HG03103 (cell line): ENCODE results near the gene BLOC1S2.
"Not testable (repeated sequence)": the region's sequence is repeated elsewhere in the genome, so short reads cannot be mapped to it uniquely, and the experiment has no call there.

ENCODE experiments used
- ATAC-seq: cut with Tn5 transposase; IDR thresholded peaks from one replicate; pipeline ENCODE4 v1.9.1; 2021; ENCODE audit warnings: low read depth; ENCODE audit not compliant: unreplicated experiment

The BLOC1S2 gene

DNA sequence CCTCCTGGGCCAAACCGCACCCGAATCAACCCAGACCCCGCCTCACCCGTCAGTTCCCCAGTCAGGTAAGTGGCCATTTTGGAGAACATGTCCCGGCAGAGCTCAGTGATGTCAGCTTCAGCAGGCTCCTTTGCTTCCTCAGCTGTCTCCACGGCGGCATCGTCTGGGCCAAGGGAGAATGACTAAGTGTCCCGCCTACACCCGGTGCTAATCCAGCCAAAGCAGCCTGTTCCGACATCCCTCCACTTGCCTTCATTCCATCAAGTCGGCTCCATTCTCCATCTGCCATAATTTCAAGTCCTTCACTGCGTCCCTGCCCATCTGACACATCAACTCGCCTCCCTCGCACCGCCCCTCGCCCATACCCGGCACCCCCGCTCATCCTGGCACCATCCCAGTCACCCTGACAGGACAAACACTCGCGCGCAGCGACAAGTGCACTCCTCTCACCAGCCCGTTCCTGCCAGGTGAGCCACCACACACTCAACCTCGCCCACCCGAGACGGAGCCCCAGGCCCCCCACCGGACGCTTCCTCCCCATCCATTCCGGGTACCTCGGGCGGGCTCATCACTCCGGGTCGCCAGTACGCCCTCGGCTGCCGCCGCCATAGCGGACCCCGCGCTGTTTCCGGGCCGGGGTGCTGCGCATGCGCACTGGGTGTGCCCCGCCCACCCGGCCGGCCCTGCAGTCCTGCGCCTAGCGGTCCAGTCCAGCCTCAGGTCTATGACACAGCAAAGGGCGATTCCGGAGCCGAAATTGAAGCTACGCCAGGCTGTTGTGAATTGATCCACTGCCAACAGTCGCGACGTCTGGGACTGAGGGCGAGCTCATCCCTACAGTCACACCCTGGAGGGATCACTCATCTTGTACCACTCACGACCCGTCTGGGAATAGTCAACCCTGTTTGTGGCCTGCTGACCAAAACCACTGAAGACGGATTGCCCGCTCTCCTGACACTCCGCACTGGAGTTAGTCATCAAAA is at the start of gene BLOC1S2:
Gene BLOC1S2 (minus strand): TSS at position 630 of the 983 bp plus-strand sequence. CDS start 21 bp downstream, at position 609.
- ATAC-seq: peak; percentile 89

DNA sequence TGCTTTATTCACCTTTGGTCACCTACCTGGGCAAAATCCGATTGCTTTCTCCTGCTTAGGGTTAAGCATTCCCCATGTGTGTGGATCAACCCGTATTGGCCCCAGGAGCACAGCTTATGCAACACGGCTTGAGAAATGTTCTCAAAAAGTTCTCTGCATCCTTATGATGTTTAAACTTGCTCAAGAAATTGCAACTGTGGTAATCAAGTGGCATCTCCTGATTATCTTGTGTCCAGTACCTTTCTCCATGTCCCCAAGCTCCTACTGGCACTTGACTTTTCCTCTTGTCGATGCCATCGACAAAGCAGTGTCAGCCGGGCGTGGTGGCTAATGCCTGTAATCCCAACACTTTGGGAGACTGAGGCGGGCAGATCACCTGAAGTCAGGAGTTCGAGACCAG is 48.3 kb upstream of the BLOC1S2 start:
- ATAC-seq: no peak

DNA sequence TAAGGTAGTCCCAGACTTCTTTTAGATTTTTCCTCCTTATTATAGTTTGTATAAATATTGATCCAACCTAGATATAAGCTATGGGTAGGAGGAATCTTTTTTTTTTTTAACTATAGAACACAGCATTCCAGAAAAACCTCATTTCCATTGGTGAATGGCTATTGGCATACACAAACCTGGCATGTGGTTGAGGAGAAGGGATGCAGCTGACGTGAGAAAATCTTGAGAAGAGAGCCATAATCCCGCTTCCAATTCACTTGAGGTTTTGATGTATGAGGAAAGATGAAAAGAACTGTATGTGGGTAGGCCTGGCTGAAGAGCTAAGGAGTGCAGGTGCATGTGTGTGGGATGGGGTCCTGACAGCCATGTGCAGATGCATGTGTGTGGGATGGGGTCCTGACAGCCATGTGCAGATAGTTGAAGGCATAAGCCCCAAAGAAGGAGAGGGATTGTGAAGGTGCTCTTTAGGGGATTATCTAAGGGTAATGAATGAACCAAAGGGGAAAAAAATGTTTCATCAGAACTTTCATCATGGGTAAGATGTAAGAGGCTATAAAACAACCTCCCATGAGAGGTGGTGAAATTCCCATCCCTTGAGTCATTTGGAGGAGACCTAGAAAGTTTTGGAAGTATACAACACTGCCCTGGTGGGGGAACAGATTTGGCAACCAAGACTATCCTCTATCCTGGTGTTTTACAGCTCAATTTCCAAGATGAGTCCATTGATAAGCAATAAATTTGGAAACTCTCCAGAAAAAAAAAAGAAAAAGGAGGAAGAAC is 47.4 kb upstream of the BLOC1S2 start:
- no peak for ATAC-seq

DNA sequence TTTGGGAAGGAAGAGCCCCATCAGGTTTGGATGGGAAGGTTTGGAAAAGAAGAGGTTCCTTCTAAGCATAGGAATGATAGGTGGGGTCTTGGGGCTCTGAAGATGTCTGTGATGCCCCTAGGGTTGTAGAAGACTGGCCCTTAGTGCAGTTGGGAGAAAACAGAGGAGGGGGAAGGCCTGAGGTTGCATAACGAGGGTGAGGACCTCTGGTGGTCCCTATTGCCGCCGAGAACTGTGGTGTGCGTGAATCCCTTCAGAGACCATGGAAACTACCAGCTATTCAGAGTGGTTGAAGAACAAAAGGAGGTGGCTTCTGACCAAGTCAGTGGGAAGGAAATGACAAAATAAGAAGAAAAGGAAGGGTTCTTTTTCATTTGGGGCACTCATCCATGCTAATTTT is 46.6 kb upstream of the BLOC1S2 start:
- ATAC-seq: no peak

DNA sequence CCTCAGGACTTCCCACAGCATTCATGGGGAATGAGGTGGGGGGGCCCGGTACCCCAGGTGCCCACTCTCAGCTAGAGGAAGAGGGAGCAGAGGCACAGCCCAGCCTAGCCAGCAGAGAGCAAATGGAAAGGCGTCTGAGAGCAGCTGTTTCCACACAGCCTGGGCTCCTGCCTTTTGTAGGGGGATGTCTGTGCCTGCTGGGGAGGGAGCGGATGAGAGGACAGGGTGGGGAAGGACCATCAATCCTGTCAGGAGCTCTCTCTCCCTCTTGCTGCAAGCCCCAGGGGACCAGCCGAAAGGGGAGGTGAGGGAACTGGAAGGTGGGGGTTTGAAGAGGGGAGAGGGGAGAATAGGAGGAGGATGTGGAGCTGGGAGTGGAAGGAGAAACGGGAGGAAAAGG is 43.6 kb upstream of the BLOC1S2 start, which contains the start of gene PKD2L1:
Gene PKD2L1 (minus strand): TSS at position 150 of the 400 bp plus-strand sequence. CDS start 125 bp downstream, at position 25.
- ATAC-seq: no peak

DNA sequence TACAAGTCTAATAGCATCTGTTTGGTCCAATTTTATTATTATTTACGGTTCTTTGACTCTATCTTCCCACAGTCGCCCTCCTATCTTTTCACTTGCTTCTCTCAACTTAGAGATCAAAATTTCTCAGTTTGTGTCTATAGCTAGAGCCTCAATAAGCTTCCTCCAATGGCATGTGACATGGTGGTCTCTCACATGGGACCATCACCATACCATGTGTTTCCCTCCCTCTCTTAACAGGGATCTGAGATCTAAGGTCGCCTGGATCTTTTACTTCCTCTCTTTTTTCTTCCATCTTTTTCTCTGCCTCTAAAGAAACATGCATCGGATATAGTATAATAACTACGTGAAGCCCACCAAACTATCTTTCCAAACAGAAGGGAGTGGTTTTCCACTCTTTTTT is 41.7 kb upstream of the BLOC1S2 start:
- no peak for ATAC-seq

DNA sequence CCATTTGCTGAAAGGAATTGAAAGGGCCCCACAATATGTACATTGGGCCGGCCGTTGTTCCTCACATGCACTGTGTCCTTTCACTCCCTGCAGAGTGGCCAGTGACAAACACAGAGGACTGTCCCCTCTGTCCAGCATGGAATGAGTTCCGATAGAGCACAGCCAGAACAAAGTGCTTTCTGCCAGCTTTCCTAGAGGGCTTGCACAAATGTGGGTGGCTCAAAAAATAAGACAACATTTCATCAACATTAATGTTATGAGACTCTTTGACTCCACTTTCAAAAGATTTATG is 41.2 kb upstream of the BLOC1S2 start:
- ATAC-seq: no peak

DNA sequence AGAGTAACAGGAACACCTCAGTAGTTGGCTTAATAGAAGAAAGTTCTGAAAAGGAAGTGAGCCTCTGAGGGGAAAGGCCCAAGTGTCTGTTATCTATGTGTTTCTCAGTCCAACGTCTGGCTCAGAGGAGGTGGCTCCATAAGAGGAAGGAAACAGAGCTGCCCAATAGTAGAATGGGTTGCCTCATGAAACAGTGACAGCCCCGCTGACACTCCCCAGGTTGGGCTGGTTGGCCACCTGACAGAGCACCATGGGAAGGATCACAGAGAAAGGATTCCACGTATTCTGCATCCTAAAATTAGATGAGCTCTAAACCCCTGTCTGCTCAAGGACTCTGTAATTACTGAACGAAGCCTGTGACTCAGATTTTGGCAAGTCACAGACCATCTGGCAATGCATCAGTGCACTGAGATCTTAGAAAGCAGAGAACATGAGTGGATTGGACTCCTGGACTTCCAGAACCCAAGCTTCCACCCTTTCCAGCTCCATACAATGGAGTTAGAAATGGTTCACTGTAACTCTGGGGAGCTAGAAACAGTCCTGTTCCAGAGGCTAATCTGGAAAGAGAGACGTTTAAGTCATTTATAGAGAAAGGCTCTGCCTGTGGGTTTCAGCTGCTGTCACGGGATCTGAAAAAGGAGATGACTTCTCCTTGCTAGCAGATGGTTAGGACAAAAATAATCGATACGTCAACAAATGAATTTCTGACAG is 40.7 kb upstream of the BLOC1S2 start:
- ATAC-seq: peak; percentile 99

DNA sequence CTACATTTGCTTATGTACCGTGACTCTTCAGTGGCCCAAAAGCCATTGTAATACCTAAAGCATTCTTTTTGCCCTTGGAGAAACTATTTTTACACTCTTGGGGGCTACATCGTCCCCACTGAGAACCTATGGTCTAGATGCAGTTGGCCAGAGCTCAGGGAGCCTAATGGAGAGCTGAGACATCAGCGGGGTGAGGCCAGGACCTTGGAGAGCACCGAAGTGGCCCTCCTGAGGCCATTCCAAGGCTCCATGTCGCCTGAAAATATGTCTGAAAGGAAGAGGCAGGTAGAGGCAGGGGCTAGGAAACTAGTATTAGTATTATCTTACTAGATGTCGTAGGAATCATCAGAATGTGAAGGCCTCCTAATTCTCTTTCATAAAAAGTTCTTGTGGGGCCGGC is 38.7 kb upstream of the BLOC1S2 start:
- no peak for ATAC-seq

DNA sequence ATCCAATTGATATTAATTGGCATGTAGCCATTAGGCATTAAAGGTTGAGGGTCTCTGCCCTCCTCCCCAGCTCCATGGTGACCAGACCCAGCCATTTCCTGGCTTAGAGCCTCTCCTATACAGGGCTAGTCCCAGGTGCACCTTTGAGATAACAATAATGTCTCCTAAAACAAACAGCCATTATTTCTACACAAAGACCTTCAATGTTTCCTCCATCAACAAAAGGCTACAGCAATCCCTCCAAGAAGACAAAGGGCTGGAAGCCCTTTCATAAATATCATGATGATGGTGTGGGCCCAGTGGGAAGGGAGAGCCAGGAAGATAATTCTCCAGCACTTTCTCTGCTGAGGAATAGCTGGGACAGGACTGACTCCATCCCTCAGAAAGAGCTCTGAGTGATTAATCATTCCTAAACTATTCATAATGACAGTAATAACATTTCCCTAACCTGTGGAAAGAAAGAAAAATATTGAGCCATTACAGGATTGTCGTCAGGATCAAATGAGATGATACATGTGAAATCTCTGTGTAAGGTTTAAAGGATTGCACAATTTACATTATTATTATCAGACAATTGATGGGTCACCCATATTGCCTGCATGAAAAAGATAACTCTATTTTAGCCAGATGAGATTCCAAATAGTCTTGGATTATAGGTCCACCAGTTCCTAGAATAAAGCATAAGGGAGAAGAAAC is 33.4 kb upstream of the BLOC1S2 start:
- no peak for ATAC-seq

DNA sequence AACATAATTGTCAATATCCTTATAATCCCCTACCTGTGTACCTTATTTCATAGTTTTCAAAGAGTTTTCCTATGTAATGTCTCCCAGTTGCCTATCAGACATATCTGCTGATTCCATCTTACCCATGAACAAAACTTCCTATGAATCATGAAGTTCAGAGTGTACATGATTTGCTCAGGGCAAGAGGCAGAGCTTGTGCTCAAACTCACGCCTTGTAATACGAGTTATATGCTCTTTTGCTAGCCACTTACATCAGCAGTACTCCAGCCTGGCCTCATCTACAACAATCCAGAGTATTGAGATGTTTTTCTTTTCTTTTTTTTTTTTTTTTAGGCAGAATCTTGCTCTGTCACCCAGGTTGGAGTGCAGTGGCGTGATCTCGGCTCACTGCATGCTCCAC is 31.7 kb upstream of the BLOC1S2 start:
- no peak for ATAC-seq

DNA sequence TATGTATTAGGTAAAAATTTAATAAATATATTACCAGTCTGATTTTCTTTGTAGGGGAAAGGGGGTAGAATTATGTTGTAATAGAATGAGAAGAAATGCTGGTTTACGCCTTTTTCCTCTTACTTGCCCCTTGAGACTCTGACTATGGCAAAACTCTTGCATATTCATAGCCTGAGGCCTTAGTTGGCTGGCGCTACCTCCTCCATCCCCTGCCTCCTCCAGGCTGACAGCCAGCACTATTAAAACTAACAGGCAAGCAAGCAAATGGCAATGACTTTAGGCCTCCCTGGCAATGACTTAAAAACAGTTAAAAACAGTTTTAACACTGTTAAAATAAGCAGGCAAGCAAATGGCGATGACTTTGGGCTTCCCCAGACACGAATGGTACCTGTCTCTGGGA is 29.1 kb upstream of the BLOC1S2 start:
- no peak for ATAC-seq

DNA sequence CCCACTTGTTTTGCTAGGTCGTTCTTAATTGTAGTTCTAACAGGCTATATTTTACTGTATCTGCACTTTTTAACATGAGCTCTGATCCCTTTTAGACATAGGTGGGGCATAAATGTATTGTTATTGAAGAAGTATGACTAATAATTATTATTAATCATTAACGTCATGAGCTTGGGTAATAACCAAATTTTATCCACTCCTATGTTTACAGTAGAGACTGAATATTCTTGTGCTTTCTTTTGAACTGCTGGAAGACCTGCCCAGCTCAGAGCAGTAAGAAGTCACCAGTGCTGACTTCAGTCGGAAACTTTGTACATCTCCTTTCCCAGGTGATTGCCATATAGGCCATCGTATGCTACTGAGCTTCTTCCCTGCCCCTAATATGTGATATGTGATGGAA is 24.8 kb upstream of the BLOC1S2 start:
- no peak for ATAC-seq

DNA sequence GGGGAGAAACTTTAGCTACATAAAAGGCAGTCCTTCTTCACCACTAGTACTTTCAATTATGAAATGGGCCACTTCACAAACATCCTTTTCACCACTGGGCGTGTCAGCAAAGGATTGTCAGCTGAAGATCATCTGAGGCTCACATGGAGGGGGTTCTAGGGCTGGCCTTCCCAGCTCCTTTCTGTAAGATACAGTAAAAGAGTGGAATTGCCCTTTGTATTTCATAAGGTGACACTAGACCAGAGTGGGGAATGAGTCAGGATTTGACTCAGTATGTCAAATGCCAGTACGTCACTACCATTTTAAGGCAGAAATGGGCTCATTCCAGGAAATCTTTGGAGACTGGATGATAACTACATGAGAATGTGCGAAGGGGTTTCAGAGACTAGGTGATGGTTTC is 21.2 kb upstream of the BLOC1S2 start:
- no peak for ATAC-seq

DNA sequence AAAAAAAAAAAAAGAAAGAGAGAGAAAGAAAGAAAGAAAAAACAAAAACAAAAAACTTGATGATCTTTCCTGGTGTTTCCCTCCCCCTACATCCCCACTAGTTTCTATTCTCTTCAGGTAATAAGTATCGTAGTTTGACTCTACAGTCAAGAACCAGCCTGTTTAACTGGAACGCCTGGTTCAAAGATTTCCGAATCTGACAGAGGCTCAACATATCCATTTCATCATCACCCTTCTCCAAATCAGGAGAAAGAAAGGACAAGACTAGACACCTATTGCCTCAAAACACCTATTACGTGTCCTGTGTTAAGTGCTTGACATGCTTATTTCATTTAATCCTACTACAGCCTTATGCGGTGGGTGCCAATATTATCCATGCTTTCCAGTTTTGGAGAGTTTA is 20.4 kb upstream of the BLOC1S2 start:
- ATAC-seq: no peak

DNA sequence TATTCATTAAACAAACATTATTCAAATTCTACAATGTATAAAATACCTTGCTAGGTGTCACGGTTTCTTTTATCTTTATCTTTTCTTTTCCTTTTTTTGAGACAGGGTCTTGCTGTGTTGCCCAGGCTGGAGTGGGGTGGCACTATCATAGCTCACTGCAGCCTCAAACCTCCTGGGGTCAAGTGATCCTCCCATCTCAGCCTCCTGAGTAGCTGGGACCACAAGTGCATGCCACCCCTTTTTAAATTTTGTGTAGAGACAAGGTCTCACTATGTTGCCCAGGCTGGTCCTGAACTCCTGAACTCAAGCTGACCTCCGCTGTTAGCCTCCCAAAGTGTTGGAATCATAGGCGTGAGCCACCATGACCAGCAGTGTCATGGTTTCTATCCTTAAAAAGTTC is 17.9 kb upstream of the BLOC1S2 start:
- no peak for ATAC-seq

DNA sequence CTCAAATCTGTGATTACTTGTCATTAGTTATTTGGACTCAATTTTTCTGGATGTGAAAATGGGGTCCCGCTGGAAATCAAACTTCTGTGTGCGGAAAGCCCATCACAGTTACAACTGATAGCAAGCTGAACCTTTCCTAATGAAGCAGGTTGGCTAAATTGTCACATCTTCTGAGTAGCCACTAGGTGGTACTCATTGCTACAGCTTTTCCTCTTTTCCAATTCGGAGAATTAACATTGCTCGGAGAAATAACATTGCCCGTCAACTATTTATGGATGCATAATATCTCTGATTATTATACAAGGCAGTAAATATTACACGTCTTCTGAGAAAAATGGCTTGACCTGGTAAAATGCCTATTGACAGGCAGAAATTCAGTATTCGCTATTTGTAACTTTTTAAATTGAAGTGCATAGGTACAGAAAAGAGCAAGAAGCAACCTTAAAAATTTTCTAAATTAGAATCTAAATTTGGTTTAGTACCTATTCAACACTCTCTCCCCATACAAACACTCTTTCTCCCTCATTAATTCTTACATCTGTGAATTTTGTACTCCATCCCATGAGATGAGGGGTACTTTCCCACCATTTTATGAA is 17.3 kb upstream of the BLOC1S2 start:
- ATAC-seq: no peak

DNA sequence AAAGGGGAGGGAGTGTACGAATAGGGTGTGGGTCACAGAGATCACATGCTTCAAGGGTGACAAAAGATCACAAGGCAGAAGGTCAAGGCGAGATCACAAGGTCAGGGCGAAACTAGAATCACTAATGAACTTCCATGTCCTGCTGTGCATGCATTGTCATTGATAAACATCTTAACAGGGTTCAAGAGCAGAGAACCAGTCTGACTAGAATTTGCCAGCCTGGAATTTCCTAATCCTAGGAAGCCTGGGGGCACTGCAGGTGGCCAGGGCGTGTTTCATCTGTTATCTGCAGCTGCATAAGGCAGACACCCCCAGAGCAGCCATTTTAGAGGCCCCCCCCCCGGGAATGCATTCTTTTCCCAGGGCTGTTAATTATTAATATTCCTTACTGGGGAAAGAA is 14.6 kb upstream of the BLOC1S2 start:
- ATAC-seq: not testable (repeated sequence)

DNA sequence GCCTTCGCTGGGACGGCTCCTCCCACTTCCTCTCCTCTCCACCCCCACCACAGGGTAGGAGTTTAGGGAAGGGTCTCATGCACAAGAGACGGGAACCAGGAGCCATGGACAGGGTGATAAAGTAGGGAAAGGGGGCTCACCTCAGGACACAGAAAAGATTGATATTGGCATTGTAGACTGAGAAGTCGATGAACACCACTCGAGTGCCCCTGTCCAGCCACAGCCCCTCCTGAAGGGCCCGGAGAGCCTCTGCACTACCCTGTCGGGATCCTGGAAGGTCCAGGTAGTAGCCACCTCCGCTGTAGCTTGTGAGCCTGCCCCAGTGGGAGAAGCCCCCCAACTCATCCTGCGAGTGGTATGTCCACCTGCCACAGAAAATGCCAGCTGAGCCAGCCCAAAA is 10.8 kb upstream of the BLOC1S2 start:
- ATAC-seq: no peak

DNA sequence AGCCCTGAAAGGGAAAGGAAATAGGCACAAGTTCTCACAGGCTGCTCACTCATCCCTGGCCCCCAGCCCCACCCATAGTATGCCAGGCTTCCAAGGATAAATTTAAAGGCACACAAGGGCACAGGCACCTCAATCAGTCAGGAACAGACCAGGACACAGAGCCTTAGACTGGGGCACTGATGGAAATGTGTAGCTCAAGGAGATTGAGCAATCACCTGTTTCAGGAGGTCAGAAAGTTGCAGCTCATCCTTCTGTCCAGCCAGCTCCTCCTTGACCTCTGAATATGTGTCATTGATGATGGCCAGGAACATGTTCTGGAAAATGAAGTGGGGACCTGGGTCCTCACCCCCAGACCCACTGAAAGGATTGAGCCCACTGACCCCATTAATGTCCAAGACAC is 6.6 kb upstream of the BLOC1S2 start:
- no peak for ATAC-seq
